Activated naive CD4-positive, alpha-beta T cell treated with Interleukin-2 at 50 U/mL for 16 hours (primary cell): ENCODE data around the gene CD83.

ENCODE experiments used
- DNase-seq: peaks from one replicate; pipeline ENCODE4 v3.0.0-alpha.2; 2020

CD83 gene

GRCh38 chr6:14092316-14092715 lies 25.3 kb upstream of the CD83 start:
- DNase-seq, result no peak

GRCh38 chr6:14092838-14093789 lies 24.5 kb upstream of the CD83 start:
- no peak for DNase-seq

DNA sequence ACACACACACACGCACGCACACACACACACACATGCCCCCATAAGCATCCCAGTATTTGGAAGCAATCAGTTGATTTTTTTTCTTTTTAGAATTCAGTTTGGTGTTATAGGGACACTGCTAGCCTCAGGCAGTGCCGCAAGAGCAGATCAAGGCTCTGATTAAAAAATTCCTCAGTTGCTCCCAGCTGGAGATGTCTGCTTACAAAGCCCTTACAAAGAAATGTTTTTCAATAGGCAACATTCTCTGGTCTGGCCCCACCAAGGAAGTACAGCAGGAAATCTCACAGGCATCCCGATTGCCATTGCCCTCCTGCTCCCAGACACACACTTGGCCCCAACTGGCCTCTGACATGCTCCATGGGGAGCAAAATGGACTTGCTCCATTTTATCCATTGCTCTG lies 22.9 kb upstream of the CD83 start:
- DNase-seq, result no peak

GRCh38 chr6:14095437-14095836 lies 22.1 kb upstream of the CD83 start:
- DNase-seq, result no peak

DNA sequence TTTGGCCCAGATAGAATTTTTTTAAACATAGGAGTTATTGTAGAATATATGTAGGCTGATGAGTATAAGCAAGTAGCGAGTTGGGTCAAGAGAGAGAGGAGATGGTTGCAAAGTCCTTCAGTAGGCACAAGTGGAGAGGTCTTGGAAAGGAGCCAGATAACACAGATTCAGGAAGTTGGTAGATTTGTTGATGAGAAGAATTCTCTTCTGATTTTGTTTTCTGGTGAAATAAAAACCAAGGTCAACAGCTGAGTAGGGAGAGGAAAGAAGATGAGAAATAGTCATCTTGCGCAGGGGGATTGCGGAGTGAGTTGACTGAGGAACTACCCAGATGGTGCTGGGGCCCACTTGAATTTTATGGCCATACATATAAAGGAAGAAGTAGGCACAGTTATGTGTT lies 17.4 kb upstream of the CD83 start:
- no peak for DNase-seq

- no peak for DNase-seq
These were observed 16.6 kb upstream of the CD83 start for GRCh38 chr6:14100966-14101365.

GRCh38 chr6:14102383-14102782 lies 15.2 kb upstream of the CD83 start:
- no peak for DNase-seq

- no peak for DNase-seq
These were observed 12.0 kb upstream of the CD83 start for GRCh38 chr6:14105547-14105946.

DNA sequence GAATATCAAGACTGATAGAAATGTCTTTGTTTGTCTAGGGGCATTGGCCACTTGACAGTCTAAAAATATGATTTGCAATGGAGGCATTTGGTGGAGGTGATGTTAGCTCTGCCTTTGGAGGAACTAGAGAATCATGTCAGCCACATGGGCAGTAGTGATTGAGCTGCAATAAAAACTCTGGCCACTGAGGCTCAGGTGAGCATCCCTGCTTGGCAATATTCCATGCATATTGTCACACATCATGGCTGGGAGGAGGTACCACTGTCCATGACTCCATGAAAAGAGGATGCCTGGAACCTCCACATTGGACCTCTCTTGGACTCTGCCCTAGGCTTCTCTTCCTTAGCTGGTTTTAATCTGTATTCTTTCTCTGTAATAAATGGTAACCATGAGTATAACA lies 10.6 kb upstream of the CD83 start:
- no peak for DNase-seq

- DNase-seq, result no peak
These were observed 9.7 kb upstream of the CD83 start for GRCh38 chr6:14107711-14108494.

DNA sequence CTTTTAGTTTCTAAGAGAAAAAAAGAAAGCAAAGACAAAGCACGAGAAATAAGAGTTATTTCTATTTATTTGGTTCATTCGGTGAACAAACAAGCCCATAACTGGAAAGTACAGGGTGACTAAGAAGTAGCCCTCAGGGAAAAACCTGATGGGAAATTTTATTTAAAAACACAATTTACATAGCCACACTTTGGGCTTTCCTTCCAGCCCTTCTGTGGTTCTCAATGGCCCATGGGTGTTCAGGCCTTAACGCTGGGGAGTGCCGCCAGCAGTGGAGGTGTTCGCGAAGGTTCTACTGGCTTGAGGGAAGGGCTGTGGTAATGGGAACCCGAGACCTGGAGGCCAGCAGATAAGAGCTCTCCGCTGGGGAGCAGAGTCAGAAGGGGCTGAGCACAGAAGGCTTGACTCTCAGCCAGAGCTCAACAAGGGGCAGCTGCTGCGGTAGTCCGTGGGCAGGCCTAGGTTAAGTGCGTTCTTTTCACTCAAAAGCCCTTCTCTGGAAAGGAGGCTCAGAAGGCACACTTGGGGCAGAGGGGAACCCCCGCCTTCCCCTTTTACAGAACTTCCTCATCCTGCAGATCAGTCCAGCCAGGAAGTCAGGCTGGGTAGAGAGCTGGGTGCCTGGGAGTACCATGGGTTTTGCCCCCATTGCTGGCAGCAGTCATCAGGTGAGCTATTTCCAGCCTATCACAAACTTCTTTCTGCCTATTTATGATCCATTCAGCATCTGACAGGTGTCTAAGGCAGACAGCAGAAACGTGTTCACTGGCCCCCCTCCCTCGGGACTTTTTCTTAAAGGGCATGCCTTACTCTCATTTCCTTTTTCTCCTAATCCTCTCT lies 8.8 kb upstream of the CD83 start:
- peak; percentile 34 for DNase-seq

DNA sequence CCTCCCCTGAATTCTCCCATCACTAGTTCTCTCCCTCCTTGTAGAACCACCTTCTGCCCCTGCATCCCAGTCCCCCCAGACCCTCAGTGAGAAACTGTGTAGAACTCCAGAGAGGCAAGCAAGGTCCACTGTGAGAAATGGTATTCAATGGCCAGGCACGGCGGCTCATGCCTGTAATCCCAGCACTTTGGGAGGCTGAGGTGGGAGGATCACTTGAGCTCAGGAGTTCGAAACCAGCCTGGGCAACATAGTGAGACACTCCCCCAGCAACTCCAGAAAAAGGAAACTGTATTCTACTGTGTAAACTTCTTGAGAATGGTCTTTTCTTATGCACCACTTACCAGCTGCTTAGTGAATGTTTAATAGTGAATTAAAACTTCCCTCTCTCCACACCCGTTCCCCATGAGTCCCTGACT lies 8.2 kb upstream of the CD83 start:
- DNase-seq, result no peak

GRCh38 chr6:14110001-14110818 lies 7.4 kb upstream of the CD83 start:
- peak; percentile 45 for DNase-seq

DNA sequence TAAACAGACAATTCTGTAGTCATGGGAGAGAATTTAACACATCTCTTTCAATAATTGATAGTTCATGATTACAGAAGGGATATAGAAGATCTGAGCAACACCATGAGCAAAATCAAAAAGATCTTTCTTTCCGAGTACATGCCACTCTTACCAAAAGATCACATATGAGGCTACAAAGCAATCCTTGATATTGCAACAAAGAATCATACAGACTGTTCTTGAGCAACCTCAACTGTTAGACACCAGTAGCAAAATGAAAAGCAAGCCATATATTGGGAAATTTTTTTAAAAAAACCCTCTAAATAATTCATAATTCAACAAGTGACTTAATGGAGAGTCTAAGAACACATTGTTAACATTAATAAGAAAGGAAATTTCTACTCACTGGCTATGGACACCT lies 3.6 kb upstream of the CD83 start:
- no peak for DNase-seq

GRCh38 chr6:14118091-14118439 lies 493 bp downstream of the CD83 start:
- DNase-seq, result no peak

DNA sequence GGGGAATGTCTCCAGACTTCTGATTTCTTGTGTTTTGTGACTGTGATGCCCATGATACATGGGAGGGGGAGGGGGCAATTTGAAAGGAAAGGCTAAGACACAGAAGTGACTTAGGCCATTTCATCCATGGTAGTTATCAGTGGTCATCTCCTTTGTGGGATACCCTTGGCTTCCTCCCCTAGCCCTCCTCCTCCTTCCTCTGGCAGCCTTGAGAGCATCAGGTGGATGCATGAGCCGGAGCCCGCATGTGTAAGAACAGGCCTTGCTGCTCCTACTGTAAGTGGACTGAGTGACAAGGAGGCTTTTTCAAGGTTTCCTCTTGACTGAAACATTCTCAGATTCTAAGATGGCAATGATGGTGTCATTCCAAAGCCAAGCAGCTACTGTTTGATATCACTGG lies 874 bp downstream of the CD83 start:
- no peak for DNase-seq

DNA sequence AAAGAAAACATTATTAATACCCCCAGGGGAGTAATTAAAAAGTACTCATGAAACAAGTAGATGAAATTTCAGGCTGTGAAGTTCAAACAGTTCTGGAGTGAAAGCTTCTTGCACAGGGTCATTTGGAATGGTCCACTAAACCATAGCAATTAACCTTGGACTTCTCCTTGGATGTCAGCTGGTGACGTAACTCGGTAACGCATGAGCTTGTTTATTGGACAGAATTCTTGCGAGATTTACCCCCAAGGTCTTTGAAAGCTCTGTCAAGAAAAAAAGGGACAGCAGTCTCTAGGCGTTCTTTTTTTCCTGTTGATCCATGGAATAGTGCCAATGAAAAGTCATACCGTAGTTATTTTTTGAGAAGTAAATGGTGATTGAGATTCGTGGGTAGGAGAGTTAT lies 2.2 kb downstream of the CD83 start:
- no peak for DNase-seq

DNA sequence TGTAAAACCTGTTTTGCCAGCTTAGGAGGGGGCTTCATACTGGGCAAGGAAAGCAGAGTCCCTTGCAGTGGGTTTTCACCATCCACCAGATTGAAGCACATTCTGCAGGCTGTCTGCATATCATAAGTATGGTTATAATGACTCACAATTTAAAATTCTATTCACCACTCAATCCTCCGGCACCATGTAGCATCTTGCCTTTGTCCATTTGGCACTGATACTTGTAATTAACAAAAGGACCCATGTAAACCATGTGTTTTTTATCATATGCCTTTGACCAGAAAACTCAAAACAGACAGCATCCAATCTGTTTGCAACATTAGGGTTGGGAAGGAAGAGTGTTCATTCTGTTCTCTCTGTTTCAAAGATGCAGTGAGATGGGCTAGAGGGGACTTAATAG lies 3.0 kb downstream of the CD83 start:
- DNase-seq, result no peak

DNA sequence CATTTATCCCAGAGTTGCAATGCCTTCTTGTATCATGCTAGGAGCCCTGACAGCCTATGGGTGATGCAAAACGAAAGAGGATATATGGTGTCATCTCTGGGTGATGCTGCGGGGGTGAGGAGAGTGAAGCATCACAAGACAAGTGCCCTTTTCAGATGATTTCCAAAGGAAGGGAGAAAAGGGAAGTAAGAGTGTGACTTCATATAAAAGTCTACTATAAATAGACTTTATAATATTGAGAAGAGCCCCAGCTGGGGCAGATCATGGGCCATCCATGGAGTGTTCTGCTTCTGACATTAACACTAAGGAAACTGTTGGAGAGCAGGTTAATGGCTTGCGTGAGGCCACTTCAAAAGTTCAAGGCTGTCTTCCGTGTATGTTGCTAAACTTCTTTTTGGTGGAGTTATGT lies 4.4 kb downstream of the CD83 start:
- DNase-seq, result peak; percentile 49

DNA sequence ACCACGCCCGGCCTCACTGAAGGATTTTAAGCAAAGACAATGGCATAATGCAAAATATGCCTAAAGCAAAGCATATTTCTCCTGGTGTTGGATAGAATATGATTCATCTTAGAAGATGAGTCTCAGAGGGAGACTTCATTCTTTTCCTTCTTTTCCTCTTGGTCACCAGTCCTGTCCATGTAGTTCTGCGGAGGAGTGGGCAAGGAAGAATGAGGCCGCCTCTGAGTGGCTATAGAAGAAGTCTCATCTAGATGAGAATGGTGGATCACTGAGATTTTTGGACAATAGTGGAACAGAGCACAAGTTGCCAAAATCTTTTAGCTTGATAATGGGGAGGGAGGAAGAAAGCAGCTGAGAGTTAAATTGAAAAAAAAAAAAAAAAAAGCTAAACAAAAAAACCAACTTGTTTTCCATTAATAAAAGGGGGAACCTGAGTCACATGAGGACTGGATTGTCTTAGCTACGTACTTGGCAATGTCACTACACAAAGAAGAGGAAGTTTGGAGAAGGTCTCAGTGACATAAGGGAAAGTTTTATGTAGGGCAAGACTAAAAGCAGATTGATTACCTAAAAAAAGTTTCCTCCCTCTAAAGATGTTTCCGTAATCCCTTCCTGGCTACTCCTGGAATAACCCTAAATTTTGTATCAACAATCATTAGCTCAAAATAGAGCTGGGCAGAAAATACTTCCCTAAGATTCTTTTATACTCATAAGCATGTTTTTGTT lies 6.0 kb downstream of the CD83 start:
- DNase-seq, result no peak

GRCh38 chr6:14125346-14125745 lies 7.8 kb downstream of the CD83 start:
- no peak for DNase-seq

DNA sequence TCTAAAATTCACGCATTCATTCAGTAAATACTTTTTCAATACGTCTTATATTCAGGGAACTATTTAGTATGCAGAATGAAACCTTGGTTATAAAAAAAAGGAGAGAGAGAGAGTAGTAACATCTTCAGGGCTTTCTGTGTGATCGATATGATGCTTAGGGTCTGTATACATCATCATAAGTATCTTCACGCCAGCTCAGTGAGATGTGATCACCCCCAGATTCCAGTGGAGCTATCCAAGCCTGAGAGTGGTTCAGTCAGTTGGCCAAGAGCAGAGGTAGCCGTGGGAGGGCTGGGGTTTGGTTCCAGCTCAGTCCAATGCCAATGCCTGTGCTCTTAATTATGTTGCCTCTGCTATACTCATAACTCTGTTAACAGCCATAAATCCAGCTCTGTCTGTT lies 8.6 kb downstream of the CD83 start:
- no peak for DNase-seq
